GM21737 (cell line): ENCODE measurements around the gene HIF1A.
"Not testable (repeated sequence)": the region's sequence is repeated elsewhere in the genome, so short reads cannot be mapped to it uniquely, and the experiment has no call there.

Source experiments
- ATAC-seq: cut with Tn5 transposase; IDR thresholded peaks from one replicate; pipeline ENCODE4 v1.9.1; 2021; ENCODE audit warnings: mild to moderate bottlenecking, moderate library complexity; ENCODE audit not compliant: unreplicated experiment

HIF1A gene

DNA sequence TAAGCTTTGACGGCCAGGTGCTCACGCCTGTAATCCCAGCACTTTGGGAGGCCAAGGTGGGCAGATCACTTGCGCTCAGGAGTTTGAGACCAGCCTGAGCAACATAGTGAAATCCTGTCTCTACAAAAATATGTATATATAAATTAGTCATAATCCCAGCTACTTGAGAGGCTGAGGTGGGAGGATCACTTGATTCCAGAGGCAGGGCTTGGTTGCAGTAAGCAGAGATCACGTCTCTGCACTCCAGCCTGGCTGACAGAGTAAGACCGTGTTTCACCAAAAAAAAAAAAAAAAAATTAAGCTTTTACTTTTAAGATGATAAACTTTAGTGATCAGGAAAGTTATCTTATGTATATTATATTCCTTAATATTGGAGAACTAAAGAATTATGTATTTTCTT lies 48.9 kb downstream of the HIF1A start:
- no peak for ATAC-seq

DNA sequence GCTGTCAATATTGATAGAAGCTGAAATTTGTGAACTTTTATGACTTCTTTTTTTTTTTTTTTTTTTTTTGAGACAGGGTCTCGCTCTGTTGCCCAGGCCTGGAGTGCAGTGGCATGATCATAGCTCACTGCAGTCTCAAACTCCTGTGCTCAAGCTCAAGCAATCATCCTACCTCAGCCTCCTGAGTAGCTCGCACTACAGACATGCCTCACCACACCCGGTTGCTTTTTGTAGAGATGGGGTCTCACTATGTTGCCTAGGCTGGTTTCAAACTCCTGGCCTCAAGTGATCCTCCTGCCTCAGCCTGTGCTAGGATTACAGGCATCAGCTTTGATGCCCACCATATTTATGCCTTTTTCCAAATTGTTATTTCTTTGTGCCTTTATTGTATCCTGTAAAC lies 51.0 kb downstream of the HIF1A start:
- not testable (repeated sequence) for ATAC-seq

DNA sequence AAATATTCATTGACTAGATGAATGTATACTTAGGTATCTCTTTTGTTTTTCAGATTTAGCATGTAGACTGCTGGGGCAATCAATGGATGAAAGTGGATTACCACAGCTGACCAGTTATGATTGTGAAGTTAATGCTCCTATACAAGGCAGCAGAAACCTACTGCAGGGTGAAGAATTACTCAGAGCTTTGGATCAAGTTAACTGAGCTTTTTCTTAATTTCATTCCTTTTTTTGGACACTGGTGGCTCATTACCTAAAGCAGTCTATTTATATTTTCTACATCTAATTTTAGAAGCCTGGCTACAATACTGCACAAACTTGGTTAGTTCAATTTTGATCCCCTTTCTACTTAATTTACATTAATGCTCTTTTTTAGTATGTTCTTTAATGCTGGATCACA lies 51.6 kb downstream of the HIF1A start:
- no peak for ATAC-seq

DNA sequence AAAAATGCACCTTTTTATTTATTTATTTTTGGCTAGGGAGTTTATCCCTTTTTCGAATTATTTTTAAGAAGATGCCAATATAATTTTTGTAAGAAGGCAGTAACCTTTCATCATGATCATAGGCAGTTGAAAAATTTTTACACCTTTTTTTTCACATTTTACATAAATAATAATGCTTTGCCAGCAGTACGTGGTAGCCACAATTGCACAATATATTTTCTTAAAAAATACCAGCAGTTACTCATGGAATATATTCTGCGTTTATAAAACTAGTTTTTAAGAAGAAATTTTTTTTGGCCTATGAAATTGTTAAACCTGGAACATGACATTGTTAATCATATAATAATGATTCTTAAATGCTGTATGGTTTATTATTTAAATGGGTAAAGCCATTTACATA lies 52.0 kb downstream of the HIF1A start:
- ATAC-seq, result no peak

DNA sequence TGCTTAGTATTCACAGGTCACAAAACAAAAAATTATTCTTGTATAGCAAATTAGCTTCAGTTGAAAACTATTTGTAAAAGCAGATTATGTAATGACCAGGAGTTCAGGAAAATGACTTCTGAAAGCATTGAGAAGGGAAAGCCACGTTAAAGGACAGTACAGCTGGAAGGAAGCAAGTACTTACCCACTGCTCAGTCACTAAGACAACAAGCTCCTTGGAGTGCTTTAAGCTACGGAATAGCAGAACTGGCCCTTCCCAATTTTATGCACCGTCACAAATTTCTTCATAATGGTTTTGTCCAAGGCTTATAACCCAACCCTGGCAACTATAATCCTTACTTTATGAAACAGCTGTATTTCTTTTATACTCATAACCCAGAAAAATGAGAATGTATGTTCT lies 54.0 kb downstream of the HIF1A start:
- no peak for ATAC-seq

DNA sequence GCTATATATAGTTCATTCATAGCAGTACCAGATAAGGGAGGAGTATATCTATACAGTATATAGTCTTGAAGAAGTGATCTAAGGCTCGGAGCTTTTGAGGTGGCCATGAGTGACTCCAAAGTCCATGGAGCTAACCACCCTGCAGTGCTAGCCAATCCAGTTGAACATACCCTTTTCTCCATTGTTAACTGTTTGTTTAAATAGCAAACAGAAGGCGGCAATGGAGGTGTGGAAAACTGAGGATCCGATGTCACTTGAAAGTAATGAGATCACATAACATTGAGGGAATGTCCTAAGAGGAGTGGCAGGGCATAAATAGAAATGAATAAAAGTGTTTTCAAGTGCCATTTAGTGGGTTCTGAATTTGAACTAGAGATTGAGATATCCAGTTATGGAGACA lies 54.6 kb downstream of the HIF1A start:
- ATAC-seq, result no peak

DNA sequence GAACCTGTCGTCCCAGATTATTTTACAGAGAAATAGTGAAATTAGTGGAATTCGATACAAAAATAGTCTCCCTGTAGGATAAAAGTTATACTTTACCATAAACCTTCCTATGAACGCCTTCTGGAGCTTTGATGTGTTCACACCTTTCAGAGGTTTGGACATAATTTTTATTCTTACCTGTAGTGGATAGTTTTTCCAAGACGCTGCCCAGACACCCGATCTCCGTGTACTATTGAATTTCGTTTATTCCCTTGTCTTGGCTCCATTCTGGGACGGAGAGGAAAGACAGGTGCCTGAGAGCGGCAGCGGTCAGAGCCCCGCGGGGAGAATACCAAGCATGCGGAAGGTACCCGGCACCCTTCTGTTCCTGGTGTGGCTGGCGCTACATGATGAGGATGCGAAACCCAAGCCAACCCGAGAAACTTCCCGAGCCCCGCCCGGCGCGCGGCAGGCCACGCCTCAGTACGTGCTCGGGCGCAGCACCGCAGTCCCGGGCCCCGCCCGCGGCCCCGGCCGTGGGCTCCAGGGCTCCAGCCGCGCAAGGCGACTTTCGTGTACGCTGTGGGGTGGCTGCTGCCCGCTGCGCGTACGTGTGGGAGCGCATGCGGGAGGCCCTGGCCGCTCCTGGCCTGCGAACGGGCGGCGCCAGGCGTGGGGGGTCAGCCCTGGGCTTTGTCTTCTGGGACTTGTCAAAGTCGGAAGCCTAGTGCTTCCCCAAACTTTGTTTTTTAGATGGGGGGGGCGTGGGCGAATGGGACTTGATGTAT lies 55.6 kb downstream of the HIF1A start:
- ATAC-seq, result peak; percentile 91

DNA sequence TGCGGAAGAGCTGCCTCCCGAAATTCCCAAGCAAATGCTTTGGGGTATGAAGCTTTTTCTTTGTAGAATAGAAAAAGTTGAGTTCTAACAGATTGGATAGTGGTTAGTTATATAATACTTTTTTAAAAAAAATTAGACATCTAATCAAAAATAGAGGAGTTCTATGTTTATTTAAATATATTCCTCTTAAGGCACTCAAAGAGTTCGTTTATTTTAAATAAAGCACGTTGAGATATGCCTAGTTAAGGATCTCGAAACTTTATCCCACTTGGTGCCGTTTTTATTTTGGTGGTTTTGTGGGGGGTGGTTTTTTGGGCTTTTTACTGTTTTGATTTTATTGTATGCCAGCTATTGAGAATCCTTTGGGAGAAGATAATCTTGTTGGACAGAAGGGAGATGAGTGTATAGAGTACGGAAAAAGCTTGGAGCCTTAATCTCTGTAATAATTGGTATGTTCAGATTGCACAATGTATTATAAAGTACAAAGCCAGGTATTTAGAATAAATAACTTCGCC lies 56.2 kb downstream of the HIF1A start:
- ATAC-seq, result no peak

DNA sequence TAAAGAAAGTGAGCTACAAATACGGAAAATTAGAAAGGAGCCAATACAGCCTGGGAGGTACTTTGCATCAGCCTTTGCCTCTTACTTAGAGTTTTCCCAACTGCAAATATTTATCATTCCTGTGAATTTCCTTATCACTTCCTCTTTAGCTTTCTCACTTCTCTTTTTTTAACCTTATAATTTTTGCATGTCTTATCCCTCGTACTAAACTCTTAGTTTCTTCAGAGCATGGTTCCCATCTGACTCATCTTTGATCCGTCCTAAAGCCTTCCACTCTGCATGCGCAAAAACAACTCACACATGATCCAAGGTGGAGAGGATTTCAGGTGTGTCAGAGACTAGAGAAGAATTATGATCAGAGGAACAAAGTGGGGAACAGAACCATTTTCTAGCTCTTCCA lies 57.3 kb downstream of the HIF1A start:
- peak; percentile 42 for ATAC-seq

DNA sequence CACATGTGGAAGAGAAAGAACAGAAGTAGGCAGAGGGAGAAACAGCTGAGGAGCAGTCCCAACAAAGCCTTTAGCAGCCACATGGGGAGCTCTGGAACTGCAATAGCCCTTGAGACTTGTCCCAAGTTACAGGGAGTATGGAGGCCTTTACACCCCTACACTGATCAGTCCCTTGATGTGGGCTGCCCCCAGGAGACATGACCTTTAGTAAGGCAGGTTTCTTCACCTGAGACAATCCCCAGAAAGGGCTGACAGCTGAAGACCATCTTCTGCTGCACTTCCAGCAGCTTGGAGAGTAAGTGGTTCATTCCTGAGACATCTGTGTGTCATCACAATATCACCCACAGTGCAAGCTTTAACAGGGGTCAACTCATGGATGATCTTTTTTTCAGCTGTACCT lies 58.3 kb downstream of the HIF1A start:
- ATAC-seq, result no peak

DNA sequence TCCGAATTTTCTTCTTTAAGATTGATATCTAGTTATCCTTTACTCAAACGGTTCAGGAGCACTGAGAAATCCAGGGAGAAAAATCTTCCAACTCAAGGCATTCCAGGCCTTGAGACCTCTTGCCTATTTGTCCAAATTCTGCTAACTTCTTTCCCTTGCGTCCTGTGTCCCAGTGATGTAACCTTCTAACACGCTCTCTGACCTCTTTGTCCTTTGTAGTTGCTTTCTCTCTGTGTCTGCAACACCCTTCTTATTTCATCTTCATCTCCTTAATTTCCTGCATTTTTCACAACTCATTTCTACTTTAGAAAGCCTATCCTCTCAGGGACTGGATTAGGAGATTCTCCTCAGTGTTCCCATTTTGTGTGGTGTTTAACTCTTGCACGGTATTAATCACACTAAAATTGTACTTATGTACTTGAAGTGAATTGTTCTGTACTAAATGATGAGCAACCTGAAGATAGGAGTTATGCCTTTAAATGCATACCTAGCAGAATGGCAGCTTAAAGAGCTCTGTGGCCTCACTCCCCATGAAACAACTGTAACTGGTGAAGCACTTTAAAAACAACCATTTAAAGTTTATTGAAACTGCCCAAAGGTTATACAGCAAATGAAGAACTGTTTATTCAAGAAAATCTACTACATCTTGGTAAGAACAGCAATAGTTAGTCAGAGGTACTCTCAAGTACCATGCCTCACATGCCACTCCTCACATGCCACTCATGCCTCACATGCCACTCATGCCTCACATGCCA lies 59.5 kb downstream of the HIF1A start:
- no peak for ATAC-seq

DNA sequence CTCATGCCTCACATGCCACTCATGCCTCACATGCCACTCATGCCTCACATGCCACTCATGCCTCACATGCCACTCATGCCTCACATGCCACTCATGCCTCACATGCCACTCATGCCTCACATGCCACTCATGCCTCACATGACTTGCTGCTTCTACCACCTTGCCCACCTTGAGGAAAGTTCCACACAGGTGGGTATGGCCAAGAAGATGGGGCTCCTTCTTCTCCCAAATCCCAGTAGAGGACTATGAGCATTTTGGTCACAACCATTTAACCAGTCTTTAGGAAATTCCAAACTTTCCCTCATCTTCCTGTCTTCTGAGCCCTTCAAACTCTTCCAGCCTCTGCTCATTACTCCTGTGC lies 60.0 kb downstream of the HIF1A start:
- not testable (repeated sequence) for ATAC-seq

DNA sequence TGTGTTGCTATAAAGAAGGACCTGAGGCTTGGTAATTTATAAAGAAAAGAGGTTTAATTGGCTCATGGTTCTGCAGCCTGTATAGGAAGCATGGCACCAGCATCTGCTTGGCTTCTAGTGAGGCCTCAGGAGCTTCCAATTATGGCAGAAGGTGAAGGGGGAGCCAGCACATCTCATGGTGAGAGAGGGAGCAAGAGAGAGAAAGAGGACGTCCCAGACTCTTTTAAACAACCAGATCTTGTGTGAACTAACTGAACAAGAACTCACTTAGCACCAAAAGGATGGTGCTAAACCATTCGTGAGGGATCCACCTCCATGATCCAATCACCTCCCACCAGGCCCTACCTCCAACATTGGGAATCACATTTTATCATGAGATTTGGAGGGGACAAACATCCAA lies 60.8 kb downstream of the HIF1A start:
- ATAC-seq, result no peak

DNA sequence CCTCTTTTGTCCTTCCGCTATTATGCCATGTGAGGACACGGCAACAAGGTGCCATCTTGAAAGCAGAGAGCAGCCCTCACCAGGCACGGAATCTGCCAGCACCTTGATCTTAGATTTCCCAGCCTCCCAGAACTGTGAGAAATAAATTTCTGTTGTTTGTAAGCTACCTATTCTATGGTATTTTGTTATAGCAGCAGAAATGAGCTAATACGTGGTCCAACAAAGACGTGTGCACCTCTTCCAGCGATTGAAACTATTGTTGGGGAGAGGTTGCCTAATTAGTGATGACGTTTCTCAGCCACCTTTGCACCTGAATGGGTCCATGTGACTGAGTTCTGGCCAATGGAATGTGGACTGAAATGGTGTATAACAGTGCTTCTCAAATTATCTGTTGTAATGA lies 64.6 kb downstream of the HIF1A start:
- no peak for ATAC-seq

DNA sequence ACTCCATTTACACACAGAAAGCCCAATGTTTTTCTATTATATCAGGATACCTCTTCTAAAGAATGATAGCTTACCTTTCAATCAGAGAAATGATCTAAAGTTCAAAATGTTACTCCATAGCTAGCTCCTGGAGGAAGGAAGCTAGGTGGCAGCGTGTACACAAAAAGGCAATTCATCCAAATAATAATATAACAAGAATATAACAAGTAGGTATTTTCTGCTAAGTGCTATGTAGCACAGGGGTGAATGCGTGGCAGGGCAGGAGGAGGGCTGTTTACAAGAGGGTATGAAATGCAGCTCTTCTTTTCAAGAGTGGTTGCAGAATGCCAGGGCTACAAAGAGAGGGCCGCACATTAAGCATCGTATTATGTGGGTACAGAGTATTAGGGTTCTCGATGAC lies 66.2 kb downstream of the HIF1A start:
- peak; percentile 2 for ATAC-seq

DNA sequence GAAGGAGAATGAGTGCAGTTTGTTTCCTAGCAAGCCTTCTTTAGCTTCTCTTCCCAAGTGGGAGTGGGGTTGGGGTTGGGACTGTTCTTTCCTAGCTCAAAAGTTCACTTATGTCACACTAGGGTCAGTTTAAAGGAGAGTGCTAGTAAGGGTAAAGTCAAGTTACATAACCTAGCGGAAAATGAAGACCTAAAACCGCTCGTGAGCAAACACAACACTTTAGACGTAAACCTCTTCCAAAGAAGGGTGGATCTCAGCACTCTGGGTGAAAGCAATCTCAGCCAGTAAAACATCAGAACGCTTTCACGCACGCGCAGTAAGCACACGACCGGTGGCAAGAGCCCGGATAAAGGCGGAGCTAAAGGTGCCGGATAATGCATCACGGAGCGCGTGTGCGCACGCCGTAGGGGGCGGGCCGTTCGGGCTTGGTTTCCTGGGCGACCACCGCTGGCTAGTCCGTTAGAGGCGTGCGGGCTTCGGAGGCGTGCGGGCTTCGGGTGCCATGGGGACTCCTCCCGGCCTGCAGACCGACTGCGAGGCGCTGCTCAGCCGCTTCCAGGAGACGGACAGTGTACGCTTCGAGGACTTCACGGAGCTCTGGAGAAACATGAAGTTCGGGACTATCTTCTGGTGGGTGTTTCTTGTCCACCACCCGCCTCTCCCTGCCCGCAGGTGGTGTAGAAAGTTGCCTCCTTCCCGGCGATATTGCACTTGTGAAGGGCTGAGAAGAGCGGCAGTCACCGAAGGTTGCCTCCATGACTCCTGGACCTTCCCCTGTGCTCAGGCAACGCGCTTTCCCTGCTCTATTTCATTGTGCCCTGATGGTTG lies 66.9 kb downstream of the HIF1A start, which contains the start of gene SNAPC1:
SNAPC1 (plus strand) TSS at position 462 of the 828 bp plus-strand sequence; CDS start at position 503, 41 bp downstream.
- ATAC-seq, result peak; percentile 99

DNA sequence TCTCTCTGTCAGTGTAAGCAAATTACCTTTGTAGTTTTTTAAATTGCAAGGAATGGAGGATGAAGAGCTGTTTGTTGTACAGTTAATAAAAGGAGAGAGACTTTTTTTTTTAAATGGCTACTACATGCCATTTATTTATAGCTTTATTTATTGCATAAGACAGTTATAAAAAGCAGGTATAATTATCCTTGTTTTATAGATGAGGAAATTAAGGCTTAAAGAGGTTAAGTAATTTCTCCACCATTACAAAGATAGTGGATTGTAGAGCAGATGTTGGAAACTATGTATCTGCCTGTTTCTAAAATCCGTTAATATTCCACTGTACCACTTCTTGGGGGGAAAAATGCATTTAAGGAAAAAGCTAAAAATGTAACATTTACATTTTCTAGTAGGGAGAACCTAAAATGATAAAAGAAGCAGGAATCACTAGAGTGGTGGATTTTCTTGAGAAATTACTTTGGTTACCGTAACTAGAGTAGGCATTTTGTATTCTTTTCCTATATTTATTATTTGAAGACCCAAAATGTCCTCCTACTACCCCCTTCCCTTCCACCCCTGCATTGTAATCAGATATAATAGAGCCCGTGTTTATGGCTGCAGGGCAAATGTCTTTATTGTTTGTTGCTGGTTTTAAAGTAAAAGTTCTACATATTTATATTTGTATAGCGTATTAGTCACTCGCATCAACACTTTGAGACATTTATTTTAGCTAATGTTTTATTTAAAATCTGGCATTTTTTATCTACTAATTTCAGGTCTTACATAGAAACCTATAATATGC lies 69.2 kb downstream of the HIF1A start:
- no peak for ATAC-seq

DNA sequence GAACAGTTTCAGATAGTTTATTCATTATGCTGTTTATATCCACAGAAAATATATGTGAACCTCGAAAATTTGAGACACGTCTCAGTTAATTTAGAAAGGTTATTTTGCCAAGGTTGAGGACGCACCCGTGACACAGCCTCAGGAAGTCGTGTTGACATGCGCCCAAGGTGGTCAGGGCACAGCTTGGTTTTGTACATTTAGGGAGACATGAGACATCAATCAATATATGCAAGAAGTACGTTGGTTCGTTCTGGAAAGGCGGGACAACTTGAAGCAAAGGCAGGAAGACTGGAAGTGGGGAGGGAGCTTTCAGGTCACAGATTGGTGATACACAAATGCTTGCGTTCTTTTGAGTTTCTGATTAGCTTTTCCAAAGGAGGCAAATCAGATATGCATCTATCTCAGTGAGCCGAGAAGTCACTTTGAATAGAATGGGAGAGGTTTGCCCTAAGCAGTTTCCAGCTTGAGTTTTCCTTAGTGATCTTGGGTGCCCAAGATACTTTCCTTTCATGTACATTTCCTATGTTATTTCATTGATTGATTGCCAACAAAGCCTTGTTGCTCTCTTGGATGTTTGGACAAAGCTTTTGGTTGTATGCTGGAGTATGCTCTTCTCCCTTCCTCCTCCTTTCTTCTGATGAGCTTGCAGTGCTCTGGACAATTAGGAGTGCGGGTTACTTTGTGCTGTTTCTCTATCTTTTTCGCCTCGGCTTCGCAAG lies 70.1 kb downstream of the HIF1A start:
- ATAC-seq, result no peak

DNA sequence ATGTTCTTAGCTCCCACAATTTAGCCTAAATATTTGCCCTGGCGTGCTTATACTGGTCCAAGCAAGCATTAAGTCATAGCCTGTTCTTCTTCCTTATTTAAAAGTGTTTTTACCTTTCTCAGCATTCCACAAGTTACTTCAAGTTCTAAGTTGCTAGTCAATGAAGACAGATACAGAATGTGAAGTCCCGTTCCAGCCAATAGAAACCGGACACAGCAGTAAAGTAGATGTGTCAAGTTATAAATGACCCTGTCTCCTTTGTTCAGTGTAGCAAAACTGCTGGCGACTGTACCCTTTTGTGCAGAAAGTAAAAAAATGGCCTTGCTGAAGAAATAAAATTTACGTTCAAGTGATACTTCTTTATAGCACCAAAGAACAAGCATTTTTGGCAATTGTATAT lies 70.8 kb downstream of the HIF1A start:
- no peak for ATAC-seq

DNA sequence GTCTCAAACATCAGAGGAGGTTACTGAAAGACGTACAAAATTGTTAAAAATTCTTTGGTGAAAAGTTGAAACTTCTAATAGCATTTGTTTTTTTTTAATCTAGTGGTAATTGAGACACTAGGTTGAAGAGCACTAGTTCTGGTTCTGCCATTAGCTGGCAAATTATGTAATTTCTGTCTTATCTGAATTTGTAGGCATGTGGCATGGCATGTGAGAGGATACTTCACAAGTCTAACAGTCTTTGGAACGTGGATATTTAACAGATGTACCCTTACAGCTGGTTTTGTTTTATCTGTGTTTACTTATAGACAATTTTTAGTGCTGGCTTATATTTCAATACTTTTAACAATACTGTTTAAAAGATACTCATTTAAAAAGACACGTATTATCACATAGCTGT lies 72.9 kb downstream of the HIF1A start:
- ATAC-seq, result no peak
